Measurements from ENCODE around the gene CNR1.

The CNR1 gene

GRCh38 chr6:88161940-88162339, 4.2 kb downstream of the CNR1 start:
- Histone ChIP-seq H3K4me3 (ENCODE audit: low read depth, low read length) (no peak overlapping the region), H3K9me3 (ENCODE audit: severe bottlenecking) (no peaks in the 10 kb centered on the region), H3K27me3 (ENCODE audit: insufficient read depth, low read depth, severe bottlenecking) (peaks cover under 1% of the 10 kb centered on the region), H3K27ac (no peak overlapping the region), H3K36me3 (no peaks in the 10 kb centered on the region)
- DNase-seq: no peak
- TF ChIP-seq, protein P1, sequence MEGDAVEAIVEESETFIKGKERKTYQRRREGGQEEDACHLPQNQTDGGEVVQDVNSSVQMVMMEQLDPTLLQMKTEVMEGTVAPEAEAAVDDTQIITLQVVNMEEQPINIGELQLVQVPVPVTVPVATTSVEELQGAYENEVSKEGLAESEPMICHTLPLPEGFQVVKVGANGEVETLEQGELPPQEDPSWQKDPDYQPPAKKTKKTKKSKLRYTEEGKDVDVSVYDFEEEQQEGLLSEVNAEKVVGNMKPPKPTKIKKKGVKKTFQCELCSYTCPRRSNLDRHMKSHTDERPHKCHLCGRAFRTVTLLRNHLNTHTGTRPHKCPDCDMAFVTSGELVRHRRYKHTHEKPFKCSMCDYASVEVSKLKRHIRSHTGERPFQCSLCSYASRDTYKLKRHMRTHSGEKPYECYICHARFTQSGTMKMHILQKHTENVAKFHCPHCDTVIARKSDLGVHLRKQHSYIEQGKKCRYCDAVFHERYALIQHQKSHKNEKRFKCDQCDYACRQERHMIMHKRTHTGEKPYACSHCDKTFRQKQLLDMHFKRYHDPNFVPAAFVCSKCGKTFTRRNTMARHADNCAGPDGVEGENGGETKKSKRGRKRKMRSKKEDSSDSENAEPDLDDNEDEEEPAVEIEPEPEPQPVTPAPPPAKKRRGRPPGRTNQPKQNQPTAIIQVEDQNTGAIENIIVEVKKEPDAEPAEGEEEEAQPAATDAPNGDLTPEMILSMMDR (IDR thresholded peaks at IDR 0.05; ENCODE audit: low read depth, low read length): no peak

GRCh38 chr6:88157106-88157505, 9.0 kb downstream of the CNR1 start:
- DNase-seq: no peak
- no peak overlapping the region for H3K27ac ChIP-seq
- no peaks in the 10 kb centered on the region for H3K36me3 ChIP-seq
- TF ChIP-seq, protein P1 (IDR thresholded peaks at IDR 0.05; ENCODE audit: low read depth, low read length): 0 out of 2 replicates have a peak, but pooled peaks have one; percentile 3
- no peak overlapping the region for H3K4me3 ChIP-seq (ENCODE audit: low read depth, low read length)
- no peaks in the 10 kb centered on the region for H3K27me3 ChIP-seq (ENCODE audit: insufficient read depth, low read depth, severe bottlenecking)
- no peaks in the 10 kb centered on the region for H3K9me3 ChIP-seq (ENCODE audit: severe bottlenecking)

DNA sequence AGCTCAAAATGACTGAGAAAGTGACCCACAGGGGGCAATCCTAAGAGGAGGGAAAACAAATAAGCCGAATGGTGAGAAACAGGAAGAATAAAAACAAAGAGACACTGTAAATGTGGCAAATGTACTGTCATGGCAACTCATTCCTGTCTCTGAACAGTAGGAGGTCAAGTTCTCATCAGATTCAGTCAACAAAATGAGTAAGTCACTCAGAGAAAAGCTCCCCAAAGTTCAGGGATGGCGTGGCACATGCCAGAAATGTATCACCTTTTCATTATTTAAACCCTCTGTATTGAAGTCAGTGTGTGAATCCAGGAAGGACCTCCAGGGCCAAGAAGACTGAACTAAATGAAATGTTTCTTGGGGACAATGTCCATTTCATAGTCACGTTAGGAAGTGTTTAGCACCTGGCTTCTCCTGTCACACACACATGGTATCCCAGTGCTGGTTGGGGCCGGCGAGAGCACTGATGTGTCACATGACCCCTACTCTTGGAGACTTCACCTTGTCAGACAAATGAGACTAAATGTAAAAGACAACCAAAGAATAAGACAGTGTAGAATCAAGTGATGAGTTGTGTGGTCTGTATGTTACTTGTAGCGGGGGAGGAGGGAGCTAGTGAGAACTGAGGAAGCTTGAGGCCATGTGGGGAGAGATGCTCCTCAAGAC, 20.7 kb downstream of the CNR1 start:
- Histone ChIP-seq H3K36me3 (no peaks in the 10 kb centered on the region), H3K27me3 (ENCODE audit: insufficient read depth, low read depth, severe bottlenecking) (no peaks in the 10 kb centered on the region), H3K27ac (no peak overlapping the region), H3K9me3 (ENCODE audit: severe bottlenecking) (no peaks in the 10 kb centered on the region), H3K4me3 (ENCODE audit: low read depth, low read length) (no peak overlapping the region)
- no peak for DNase-seq
- TF ChIP-seq, protein P1 (IDR thresholded peaks at IDR 0.05; ENCODE audit: low read depth, low read length): no peak

DNA sequence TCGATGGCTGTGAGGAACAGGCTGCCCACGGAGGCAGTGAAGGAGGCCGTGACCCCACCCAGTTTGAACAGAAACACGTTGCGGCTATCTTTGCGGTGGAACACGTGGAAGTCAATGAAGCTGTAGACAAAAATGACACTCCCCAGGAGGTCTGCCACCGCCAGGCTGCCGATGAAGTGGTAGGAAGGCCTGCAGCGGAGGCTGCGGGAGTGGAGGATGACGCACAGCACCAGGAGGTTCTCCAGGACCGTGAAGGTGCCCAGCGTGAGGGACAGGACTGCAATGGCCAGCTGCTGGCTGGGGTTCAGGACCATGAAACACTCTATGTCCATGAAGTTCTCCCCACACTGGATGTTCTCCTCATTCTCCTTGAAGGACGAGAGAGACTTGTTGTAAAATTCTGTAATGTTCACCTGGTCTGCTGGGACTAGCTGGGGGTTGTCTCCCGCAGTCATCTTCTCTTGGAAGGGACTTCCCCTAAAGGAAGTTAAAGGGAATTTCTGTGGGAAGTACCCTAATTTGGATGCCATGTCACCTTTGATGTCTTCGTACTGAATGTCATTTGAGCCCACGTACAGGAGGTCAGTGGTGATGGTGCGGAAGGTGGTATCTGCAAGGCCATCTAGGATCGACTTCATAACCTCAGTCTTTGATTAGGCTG, 21.4 kb downstream of the CNR1 start:
- TF ChIP-seq, protein P1 (IDR thresholded peaks at IDR 0.05; ENCODE audit: low read depth, low read length): no peak
- DNase-seq: no peak
- H3K36me3 ChIP-seq: no peaks in the 10 kb centered on the region
- H3K9me3 ChIP-seq (ENCODE audit: severe bottlenecking): no peaks in the 10 kb centered on the region
- H3K27me3 ChIP-seq (ENCODE audit: insufficient read depth, low read depth, severe bottlenecking): no peaks in the 10 kb centered on the region
- no peak overlapping the region for H3K27ac ChIP-seq
- no peak overlapping the region for H3K4me3 ChIP-seq (ENCODE audit: low read depth, low read length)

DNA sequence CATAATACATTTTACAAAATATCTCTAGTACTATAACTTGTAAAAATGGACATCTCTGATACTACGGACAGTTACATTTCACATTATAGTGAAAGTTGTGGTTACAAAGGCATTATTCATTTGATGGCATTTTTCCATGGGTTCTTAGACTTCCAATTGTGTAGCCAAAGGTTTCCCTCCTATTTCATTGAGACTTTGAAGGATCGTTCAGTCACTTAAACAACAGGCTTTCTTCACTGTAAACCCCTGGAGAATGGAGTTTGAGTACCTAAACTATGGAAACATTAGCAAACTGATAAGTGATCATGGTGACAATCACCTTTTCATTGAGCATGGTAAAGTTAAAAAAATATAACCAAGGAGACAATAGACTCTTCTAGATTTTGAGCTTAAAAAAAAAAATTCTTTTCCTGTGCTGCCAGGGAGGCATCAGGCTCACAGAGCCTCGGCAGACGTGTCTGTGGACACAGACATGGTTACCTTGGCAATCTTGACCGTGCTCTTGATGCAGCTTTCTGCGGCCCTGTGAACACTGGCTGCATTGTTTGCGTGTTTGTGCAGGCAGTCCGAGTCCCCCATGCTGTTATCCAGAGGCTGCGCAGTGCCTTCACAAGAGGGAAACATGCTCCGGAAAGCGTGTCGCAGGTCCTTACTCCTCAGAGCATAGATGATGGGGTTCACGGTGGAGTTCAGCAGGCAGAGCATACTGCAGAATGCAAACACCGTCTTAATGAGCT, 22.6 kb downstream of the CNR1 start:
- Histone ChIP-seq H3K36me3 (no peaks in the 10 kb centered on the region), H3K27me3 (ENCODE audit: insufficient read depth, low read depth, severe bottlenecking) (no peaks in the 10 kb centered on the region), H3K27ac (no peak overlapping the region), H3K9me3 (ENCODE audit: severe bottlenecking) (no peaks in the 10 kb centered on the region), H3K4me3 (ENCODE audit: low read depth, low read length) (no peak overlapping the region)
- TF ChIP-seq, protein P1 (IDR thresholded peaks at IDR 0.05; ENCODE audit: low read depth, low read length): no peak
- no peak for DNase-seq
